Endothelial cell of umbilical vein (primary cell): ENCODE results near the gene ENGASE. TPM values are rescaled to one million over a fixed set of nuclear protein-coding genes. Genes with fewer than 3 reads are reported as not detected.

ENCODE experiments used
- BruUV-seq: library from RNA; stranded (reverse); fragments of 400-500 nt; replicated peaks from 2 replicates; lab custom pipeline; 2021; lab: Mats Ljungman, UMichigan
- CTCF ChIA-PET: fragments of 300-600, 350-600 bp; sonication (Branson Sonifier 250); formaldehyde crosslinking; loops from one replicate; lab custom pipeline; 2021; ENCODE audit warnings: antibody characterized with exemption, inconsistent platforms; lab: Charles Lee
- POLR2A ChIA-PET: fragments of 300-600, 350-600 bp; sonication (Branson Sonifier 250); formaldehyde crosslinking; loops from one replicate; lab custom pipeline; 2021; ENCODE audit warnings: antibody characterized with exemption, inconsistent platforms; lab: Charles Lee
- DNase-seq: peaks from one replicate; pipeline ENCODE4 v3.0.0-alpha.2; 2011; ENCODE audit warnings: low read depth, low spot score
- FAIRE-seq: peaks from 2 replicates; lab custom pipeline; 2011; peaks lifted over from hg19 to GRCh38; lab: Jason Lieb, UNC
- H2AFZ ChIP-seq: 2 replicates; pipeline ENCODE4 v1.6.0; 2012; ENCODE audit warnings: low read depth, low read length, control low read depth, inconsistent platforms
- H3K27ac ChIP-seq: 2 replicates; pipeline ENCODE4 v1.5.1; 2011; ENCODE audit warnings: low read depth, mild to moderate bottlenecking, control low read depth, low read length, moderate library complexity; ENCODE audit not compliant: insufficient read depth
- H3K27me3 ChIP-seq, 2 experiments: 2 replicates each; pipeline versions ENCODE4 v1.6.0 to v1.6.1; 2011; ENCODE audit warnings: low read length in 2 of 2, mixed read lengths in 1 of 2; ENCODE audit not compliant: control insufficient read depth in 2 of 2, insufficient read depth in 2 of 2
- H3K36me3 ChIP-seq, 2 experiments: 2 replicates in 1 of 2; 3 replicates in 1 of 2; pipeline ENCODE4 v1.5.1; 2011; ENCODE audit warnings: low read length in 2 of 2, mild to moderate bottlenecking in 1 of 2, moderate library complexity in 1 of 2; ENCODE audit not compliant: control insufficient read depth in 2 of 2, insufficient read depth in 2 of 2; ENCODE audit errors: extremely low read depth in 1 of 2
- H3K4me1 ChIP-seq: 3 replicates; pipeline ENCODE4 v1.5.1; 2011; ENCODE audit warnings: mild to moderate bottlenecking, low read length; ENCODE audit not compliant: control insufficient read depth, insufficient read depth; ENCODE audit errors: extremely low read depth
- H3K4me2 ChIP-seq: 2 replicates; pipeline ENCODE4 v1.6.1; 2011; ENCODE audit warnings: low read length, control low read depth, mixed read lengths; ENCODE audit not compliant: insufficient read depth
- H3K4me3 ChIP-seq, 3 experiments: fragments of 200-600 bp in 1 of 3; sonication (generic), shearing (Covaris generic) in 1 of 3; replicated peaks in 1 of 3; 2 replicates each; pipeline ENCODE4 v1.5.1; 2011 to 2016; ENCODE audit warnings: control low read depth in 3 of 3, low read length in 3 of 3, mild to moderate bottlenecking in 2 of 3, inconsistent platforms in 1 of 3, low read depth in 1 of 3, moderate library complexity in 1 of 3; ENCODE audit not compliant: insufficient read depth in 1 of 3
- H3K79me2 ChIP-seq: 2 replicates; pipeline ENCODE4 v1.6.0; 2012; ENCODE audit warnings: low read length, inconsistent platforms; ENCODE audit not compliant: control insufficient read depth, insufficient read depth
- H3K9ac ChIP-seq: replicated peaks from 2 replicates; pipeline ENCODE3; 2011; ENCODE audit warnings: low read length, control low read depth; ENCODE audit not compliant: insufficient read depth; ENCODE audit errors: extremely low read depth
- H3K9me1 ChIP-seq: replicated peaks from 3 replicates; pipeline ENCODE4 v1.6.0; 2011; ENCODE audit warnings: mild to moderate bottlenecking, low read length; ENCODE audit not compliant: control insufficient read depth, insufficient read depth; ENCODE audit errors: extremely low read depth
- H3K9me3 ChIP-seq: replicated peaks from 2 replicates; pipeline ENCODE4 v1.5.1; 2012; ENCODE audit warnings: low read length, inconsistent platforms; ENCODE audit not compliant: control insufficient read depth, insufficient read depth
- H4K20me1 ChIP-seq: replicated peaks from 2 replicates; pipeline ENCODE3; 2011; ENCODE audit warnings: mild to moderate bottlenecking, low read length; ENCODE audit not compliant: control insufficient read depth, insufficient read depth; ENCODE audit errors: extremely low read depth
- EZH2 ChIP-seq: IDR thresholded peaks from 2 replicates; pipeline ENCODE4 v1.6.1; 2012; ENCODE audit warnings: borderline replicate concordance, low read depth, mild to moderate bottlenecking, moderate library complexity, low read length, inconsistent platforms; ENCODE audit not compliant: severe bottlenecking
- FOS ChIP-seq: IDR thresholded peaks from 2 replicates; pipeline ENCODE4 v1.6.1; 2011; ENCODE audit warnings: mild to moderate bottlenecking, low read length, moderate library complexity, borderline replicate concordance; ENCODE audit not compliant: insufficient read depth
- JUN ChIP-seq: IDR thresholded peaks from 2 replicates; pipeline ENCODE4 v1.6.1; 2011; ENCODE audit warnings: borderline replicate concordance, low read depth; ENCODE audit not compliant: insufficient read length, insufficient read depth
- MAX ChIP-seq: IDR thresholded peaks from 2 replicates; pipeline ENCODE4 v1.6.1; 2011; ENCODE audit not compliant: insufficient read depth, insufficient read length
- MYC ChIP-seq: IDR thresholded peaks from one replicate; pipeline ENCODE4 v1.6.1; 2011; ENCODE audit warnings: mild to moderate bottlenecking, low read depth, low read length
- POLR2A ChIP-seq: IDR thresholded peaks from 2 replicates; pipeline ENCODE4 v1.6.1; 2012; ENCODE audit warnings: low read depth, mild to moderate bottlenecking, control low read depth, low read length
- POLR2AphosphoS5 ChIP-seq: IDR thresholded peaks from 2 replicates; pipeline ENCODE4 v1.6.1; 2012; ENCODE audit warnings: low read depth, mild to moderate bottlenecking, control low read depth, low read length, moderate library complexity; ENCODE audit not compliant: insufficient read depth
- dilution Hi-C: fragments of 300-500 bp; cut with MboI; formaldehyde crosslinking; loops from one replicate; pipeline ENCODE4 v1.15.0; 2019; ENCODE audit warnings: low sequenced_read_pairs; ENCODE audit not compliant: extremely low pct_ligation_motif_present
- intact Hi-C: fragments of 100-400 bp; cut with micrococcal nuclease; formaldehyde crosslinking; loops from one replicate; pipeline ENCODE4 v1.10.0; 2022
- polyA plus RNA-seq, 4 experiments: library from polyadenylated mRNA; depleted of rRNA in 3 of 4; stranded (reverse) in 3 of 4; unstranded in 1 of 4; fragments of >200 nt; gene quantifications; 2 replicates each; pipeline versions ENCODE4 v1.2.1 to v1.2.3, GENCODE V29; 2011 to 2012; ENCODE audit warnings: missing spikeins in 1 of 4
- total RNA-seq: library from RNA; stranded (reverse); gene quantifications from 2 replicates; pipeline ENCODE4 v1.2.3, GENCODE V29; 2021

ENGASE gene
- total and polyA plus RNA-seq, 2 donors (not counting 3 experiments of a cell fraction or from before 2014, with no cell fraction given): 13.7 to 20.8 TPM

GRCh38 chr17:79070266-79070880 lies 4.3 kb upstream of the ENGASE start:
- H3K9me3 ChIP-seq: no peaks in the 10 kb centered on the region
- intact Hi-C loops: no loop called here
- no peak for FAIRE-seq
- H3K9me1 ChIP-seq: no peaks in the 10 kb centered on the region
- TF ChIP-seq POLR2A (no peak), EZH2 (no peak), POLR2AphosphoS5 (no peak), MAX (no peak), FOS (no peak), MYC (no peak), JUN (no peak)
- peaks cover 3% of the 10 kb centered on the region for H3K4me1 ChIP-seq
- BruUV-seq: no TSS peak
- CTCF ChIA-PET: interaction anchor here (0.6 to 6.5 kb wide), 6 partner anchors 15 to 330 kb away, joined by 3 to 46 read pairs (median 4); no protein-coding TSS in a partner anchor
- no peak overlapping the region for H3K4me3 ChIP-seq
- H4K20me1 ChIP-seq: no peaks in the 10 kb centered on the region
- no peaks in the 10 kb centered on the region for H3K36me3 ChIP-seq
- H3K79me2 ChIP-seq: no peaks in the 10 kb centered on the region
- H2AFZ ChIP-seq: no peak overlapping the region
- POLR2A ChIA-PET: interaction anchor here (0.7 kb wide), 1 partner anchor 9 kb away, joined by 3 read pairs; no protein-coding TSS in a partner anchor
- dilution Hi-C loops: no loop called here
- DNase-seq: no peak
- no peak overlapping the region for H3K4me2 ChIP-seq
- no peak overlapping the region for H3K9ac ChIP-seq
- peaks cover 5 to 9% of the 10 kb centered on the region in 2 experiments for H3K27me3 ChIP-seq
- no peak overlapping the region for H3K27ac ChIP-seq
